Hippocampal formation (tissue), 2 donors: ENCODE results near the gene RADIL.

ENCODE experiments used
- DNase-seq, 2 donors: peaks; one replicate each; lab custom pipeline; 2025; lab: John Stamatoyannopoulos, UW

Gene RADIL

GRCh38 chr7:4851459-4852422, 31.8 kb downstream of the RADIL start:
- no peak for DNase-seq

GRCh38 chr7:4850262-4850795, 33.2 kb downstream of the RADIL start:
- no peak for DNase-seq

GRCh38 chr7:4849390-4849789, 34.1 kb downstream of the RADIL start:
- DNase-seq, result peak; percentile 7 to 27

DNA sequence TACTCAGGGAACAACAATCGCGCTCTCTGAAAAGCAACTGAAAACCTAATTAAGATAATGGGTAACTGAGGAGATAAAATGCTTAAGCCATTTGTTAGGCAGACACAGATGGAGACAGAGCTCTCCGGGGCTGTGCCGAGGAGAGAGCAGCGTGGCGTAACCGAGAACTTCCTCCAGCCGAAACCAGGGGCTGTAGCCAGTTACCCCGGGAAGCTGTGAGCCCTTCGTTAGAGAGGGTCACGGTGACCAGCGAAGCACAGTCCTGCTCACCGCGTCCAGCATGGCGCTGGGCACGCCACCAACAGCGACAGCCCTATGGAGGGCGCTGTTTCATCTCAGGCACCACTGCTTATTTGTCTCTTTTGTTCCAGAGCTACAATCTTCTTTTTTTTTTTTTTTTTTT, 37.8 kb downstream of the RADIL start:
- DNase-seq, result no peak

GRCh38 chr7:4842319-4843064, 41.0 kb downstream of the RADIL start:
- DNase-seq, result no peak

GRCh38 chr7:4841836-4842235, 41.7 kb downstream of the RADIL start:
- DNase-seq, result no peak

- DNase-seq, result no peak
Observed at GRCh38 chr7:4841007-4841784, 42.3 kb downstream of the RADIL start.

DNA sequence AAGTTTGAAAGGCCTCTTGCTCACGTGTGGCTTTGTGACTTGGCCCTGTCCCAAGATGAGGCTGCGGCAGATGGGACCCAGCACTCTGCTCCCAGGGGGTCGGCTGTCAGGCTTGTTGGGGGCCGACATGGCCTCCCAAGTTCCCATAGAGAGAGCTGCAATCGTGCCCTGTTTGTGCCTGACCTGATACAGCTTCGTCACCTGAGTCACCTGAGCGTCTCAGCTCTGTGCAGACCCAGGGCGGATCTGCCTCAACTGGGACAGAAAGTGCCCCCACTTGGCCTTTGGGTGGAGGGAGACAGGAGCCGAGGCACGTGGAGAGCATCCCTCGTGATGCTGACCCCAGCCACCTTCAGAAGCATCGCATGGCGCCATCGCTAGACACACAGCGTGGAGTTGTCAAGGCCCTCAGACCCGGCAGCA, 43.4 kb downstream of the RADIL start:
- DNase-seq, result no peak

GRCh38 chr7:4838626-4839334, 44.7 kb downstream of the RADIL start:
- DNase-seq, result no peak

DNA sequence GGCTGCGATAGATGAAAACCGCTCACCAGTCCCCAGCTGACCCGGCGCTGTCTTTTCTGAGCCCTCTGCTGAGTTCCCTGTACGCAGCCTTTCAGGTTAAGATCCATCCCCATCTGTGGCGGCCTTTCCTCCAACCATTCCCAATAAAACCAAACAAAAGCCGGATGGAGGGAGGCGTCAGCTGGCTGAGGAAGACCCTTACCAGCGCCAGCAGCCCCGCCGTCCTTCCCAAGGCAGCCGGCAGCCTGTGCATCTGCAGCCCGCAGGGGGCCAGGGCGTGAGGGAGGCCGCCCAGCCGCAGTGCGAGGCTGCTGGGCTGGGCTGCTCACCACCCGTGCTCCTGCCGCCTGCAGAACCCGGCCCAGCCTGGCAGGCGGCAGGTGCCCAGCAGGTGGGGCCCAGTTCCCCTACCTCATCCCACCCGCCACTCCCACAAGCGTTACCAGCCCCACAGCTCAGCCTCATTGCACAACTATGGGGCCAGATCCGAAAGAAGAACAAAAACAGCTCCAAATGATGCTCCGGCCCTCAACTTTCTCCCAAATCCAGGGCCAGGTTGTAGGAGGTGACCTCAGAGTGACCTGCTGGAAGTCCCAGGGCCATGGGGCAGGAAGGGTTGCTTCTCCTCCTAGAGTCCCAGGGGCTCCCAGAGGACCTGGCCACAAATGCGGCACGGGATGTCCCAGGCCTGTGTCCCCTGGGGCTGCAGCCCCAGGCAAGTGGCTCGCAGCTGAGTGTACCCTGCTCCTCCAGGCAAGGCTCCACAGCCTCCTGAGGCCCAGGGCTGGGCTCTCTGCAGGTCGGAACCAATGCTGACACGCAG, 45.5 kb downstream of the RADIL start:
- no peak for DNase-seq

GRCh38 chr7:4837041-4837802, 46.3 kb downstream of the RADIL start:
- DNase-seq, result no peak

- DNase-seq, result no peak
Observed at GRCh38 chr7:4836206-4836661, 47.3 kb downstream of the RADIL start.

GRCh38 chr7:4835398-4836205, 47.9 kb downstream of the RADIL start:
- no peak for DNase-seq

DNA sequence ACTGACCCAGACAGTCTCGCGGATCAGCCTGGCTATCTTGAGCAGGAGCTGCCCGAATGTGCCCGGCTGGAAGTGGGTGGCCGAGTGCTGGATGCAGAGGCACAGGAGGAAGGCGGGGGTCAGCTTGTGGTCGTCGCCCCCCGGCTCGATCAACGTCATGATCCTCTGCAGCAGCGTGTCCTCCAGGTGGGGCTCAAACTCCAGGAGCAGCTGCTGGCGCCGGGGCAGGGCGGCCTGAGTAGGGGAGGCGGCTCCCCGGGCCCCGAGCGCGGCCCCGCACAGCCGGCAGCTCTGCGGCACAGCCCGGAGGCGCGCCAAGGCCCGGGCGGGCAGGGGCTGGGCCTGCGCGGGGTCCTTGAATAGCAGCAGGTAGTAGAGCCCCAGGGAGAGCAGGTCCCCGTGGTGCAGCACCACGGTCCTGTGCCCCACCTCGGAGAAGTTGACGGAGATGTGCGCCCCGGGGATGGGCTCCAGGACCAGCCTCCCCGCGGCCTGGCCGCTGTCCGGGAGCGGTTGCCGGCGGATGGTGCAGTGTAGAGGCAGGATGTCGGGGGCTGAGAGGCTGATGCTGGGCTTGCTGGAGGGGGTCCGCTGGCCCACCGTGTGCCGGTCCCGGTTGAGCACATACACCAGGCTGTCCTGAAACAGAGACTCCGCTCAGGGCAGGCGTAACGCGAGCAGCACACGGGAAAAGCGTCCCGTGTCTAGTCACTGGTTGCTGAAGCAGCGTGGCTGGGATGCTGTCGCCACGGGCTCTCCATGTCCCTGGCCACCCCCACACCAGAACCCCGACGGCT, 48.7 kb downstream of the RADIL start:
- DNase-seq, result no peak

DNA sequence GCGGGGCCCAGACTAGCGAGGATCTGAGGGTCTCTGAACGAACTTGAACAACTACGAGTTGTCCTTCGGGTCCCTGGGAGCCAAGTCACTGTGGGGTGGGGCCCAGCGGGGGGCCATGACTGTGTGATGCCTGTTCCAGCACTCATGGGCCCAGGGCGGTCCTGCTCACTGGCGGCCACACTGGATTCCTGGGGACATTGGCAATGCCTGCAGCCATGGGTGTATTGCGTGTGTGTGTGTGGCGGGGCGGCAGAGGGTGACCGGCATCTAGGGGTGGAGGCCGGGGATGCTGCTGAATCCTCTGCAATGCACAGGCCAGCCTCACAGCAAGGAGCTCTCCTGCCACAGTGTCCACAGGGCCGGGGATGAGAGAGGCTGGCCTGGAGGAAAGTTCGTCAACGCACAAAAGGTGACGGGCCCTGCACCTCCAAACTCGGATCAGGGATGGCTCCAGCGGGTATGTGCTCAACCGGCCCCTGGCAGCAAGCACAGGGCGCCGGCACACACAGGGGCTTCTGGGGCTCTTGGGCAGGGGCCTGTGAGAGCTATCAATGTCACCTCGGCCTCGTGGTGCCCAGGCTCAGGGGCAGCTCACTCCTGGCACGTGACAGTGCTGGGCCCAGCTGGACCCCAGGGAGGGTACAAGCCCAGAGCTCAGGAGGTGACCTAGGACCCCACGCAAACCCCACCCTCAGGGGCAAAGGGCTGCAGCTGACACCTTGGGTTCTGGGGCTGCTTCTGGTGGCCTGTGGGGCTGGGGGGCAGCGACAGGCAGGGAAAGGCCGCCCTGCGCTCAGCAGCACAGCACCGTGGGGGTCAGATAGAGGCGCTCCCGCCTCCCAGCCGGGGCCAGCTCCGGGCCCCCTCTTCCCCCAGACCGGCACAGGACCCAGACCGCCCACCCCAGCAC, 49.6 kb downstream of the RADIL start:
- DNase-seq, result no peak

- no peak for DNase-seq
Observed at GRCh38 chr7:4833176-4833575, 50.3 kb downstream of the RADIL start.

GRCh38 chr7:4832711-4833110, 50.8 kb downstream of the RADIL start:
- no peak for DNase-seq
